ENCODE data around the gene TRMT13. TPM values are rescaled to one million over a fixed set of nuclear protein-coding genes. Genes with fewer than 3 reads are reported as not detected.

TRMT13 gene
- total RNA-seq, 1 donor from 2014 or later: 14.5 TPM

- H3K27me3 ChIP-seq: no peaks in the 10 kb centered on the region
- H3K4me1 ChIP-seq: no peaks in the 10 kb centered on the region
- no peaks in the 10 kb centered on the region for H3K9me3 ChIP-seq
- peaks cover 0 to 12% of the 10 kb centered on the region in 2 donors for H3K36me3 ChIP-seq
- no peak for DNase-seq (ENCODE audit: extremely low spot score in 2 of 2)
- intact Hi-C loops (cut with DNase I): no loop called here
- no peak overlapping the region for H3K27ac ChIP-seq
- no peak for TF ChIP-seq POLR2A (IDR thresholded peaks at IDR 0.05)
- TF ChIP-seq POLR2AphosphoS5 (IDR thresholded peaks at IDR 0.05; ENCODE audit: insufficient read depth in 1 of 2, low read depth in 1 of 2): no peak
- no peak for TF ChIP-seq CTCF (IDR thresholded peaks at IDR 0.05)
- H3K4me3 ChIP-seq: no peak overlapping the region
These were observed 31.4 kb upstream of the TRMT13 start for GRCh38 chr1:100101564-100101963.

GRCh38 chr1:100107696-100108095 lies 25.3 kb upstream of the TRMT13 start:
- Histone ChIP-seq H3K27ac (no peak overlapping the region), H3K27me3 (no peaks in the 10 kb centered on the region), H3K36me3 (peaks cover 0 to 21% of the 10 kb centered on the region in 2 donors), H3K9me3 (no peaks in the 10 kb centered on the region), H3K4me1 (no peaks in the 10 kb centered on the region), H3K4me3 (no peak overlapping the region)
- DNase-seq (ENCODE audit: extremely low spot score in 2 of 2): no peak
- intact Hi-C loops (cut with DNase I): no loop called here
- TF ChIP-seq POLR2A (IDR thresholded peaks at IDR 0.05): no peak
- TF ChIP-seq POLR2AphosphoS5 (IDR thresholded peaks at IDR 0.05; ENCODE audit: insufficient read depth in 1 of 2, low read depth in 1 of 2): no peak
- TF ChIP-seq CTCF (IDR thresholded peaks at IDR 0.05): no peak

GRCh38 chr1:100109554-100110066 lies 23.4 kb upstream of the TRMT13 start:
- intact Hi-C loops (cut with DNase I): no loop called here

DNA sequence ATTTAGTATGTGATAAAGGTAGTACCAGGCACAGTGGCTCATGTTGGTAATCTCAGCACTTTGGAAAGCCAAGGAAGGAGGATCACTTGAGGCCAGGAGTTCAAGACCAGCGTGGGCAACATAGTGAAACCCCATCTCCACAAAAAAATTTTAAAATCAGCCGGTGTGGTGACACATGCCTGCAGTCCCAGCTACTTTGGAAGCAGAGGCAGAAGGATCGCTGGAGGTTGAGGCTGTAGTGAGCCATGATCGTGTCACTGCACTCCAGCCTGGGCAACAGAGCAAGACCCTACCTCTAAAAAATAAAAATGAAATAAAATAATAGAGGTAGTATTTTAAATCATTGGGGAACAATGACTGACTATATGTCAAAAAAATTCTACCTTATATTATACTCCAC lies 17.4 kb upstream of the TRMT13 start:
- Histone ChIP-seq H3K27ac (no peak overlapping the region), H3K9me3 (no peaks in the 10 kb centered on the region), H3K36me3 (no peaks in the 10 kb centered on the region), H3K4me3 (no peak overlapping the region), H3K4me1 (no peaks in the 10 kb centered on the region), H3K27me3 (no peaks in the 10 kb centered on the region)
- TF ChIP-seq POLR2AphosphoS5 (IDR thresholded peaks at IDR 0.05; ENCODE audit: insufficient read depth in 1 of 2, low read depth in 1 of 2) (no peak), CTCF (IDR thresholded peaks at IDR 0.05) (no peak), POLR2A (IDR thresholded peaks at IDR 0.05) (no peak)
- intact Hi-C loops (cut with DNase I): no loop called here
- no peak for DNase-seq (ENCODE audit: extremely low spot score in 2 of 2)

More at GRCh38 chr1:100109554-100110066, 23.4 kb upstream of the TRMT13 start:
- Histone ChIP-seq H3K4me1 (no peaks in the 10 kb centered on the region), H3K4me3 (no peak overlapping the region), H3K27ac (no peak overlapping the region), H3K27me3 (no peaks in the 10 kb centered on the region), H3K36me3 (peaks cover 0 to 18% of the 10 kb centered on the region in 2 donors), H3K9me3 (no peaks in the 10 kb centered on the region)
- no peak for DNase-seq (ENCODE audit: extremely low spot score in 2 of 2)
- TF ChIP-seq POLR2AphosphoS5 (IDR thresholded peaks at IDR 0.05; ENCODE audit: insufficient read depth in 1 of 2, low read depth in 1 of 2) (no peak), POLR2A (IDR thresholded peaks at IDR 0.05) (no peak), CTCF (IDR thresholded peaks at IDR 0.05) (no peak)

DNA sequence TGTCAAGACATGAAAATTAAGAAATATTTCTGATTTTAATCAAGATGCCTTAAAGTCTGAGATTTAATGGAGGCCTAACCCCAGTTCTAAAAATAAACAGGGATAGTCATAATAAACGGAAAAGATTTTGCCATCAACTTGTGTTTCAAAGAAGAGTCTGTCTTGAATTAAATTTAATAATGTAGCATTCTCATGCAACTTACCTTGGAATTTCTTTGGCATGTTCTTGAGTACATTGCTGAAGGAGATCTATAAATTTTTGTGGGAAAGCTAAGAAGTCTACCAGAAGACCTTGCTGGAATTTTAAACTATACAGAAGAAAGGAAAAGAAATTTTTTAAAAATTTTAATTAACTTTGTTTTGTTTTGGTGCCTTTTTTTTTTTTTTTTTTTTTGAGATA lies 10.8 kb upstream of the TRMT13 start:
- DNase-seq (ENCODE audit: extremely low spot score in 2 of 2): no peak
- Histone ChIP-seq H3K27ac (no peak overlapping the region), H3K36me3 (no peaks in the 10 kb centered on the region), H3K4me1 (no peaks in the 10 kb centered on the region), H3K27me3 (no peaks in the 10 kb centered on the region), H3K4me3 (no peak overlapping the region), H3K9me3 (no peaks in the 10 kb centered on the region)
- TF ChIP-seq POLR2A (IDR thresholded peaks at IDR 0.05) (no peak), CTCF (IDR thresholded peaks at IDR 0.05) (no peak)
- intact Hi-C loops (cut with DNase I): no loop called here
